ENCODE data around the gene PTMA. TPM values are rescaled to one million over a fixed set of nuclear protein-coding genes. Genes with fewer than 3 reads are reported as not detected.

PTMA gene
- total RNA-seq, 4 donors from 2014 or later: 693 to 966 (median 818) TPM

GRCh38 chr2:231684314-231685223 lies 23.8 kb upstream of the PTMA start:
- Histone ChIP-seq H3K36me3 (no peaks in the 10 kb centered on the region), H3K4me3 (no peak overlapping the region), H3K9me3 (no peaks in the 10 kb centered on the region), H3K27ac (no peak overlapping the region), H3K27me3 (no peaks in the 10 kb centered on the region), H3K4me1 (no peaks in the 10 kb centered on the region)
- TF ChIP-seq CTCF (IDR thresholded peaks at IDR 0.05): no peak
- TF ChIP-seq POLR2A (IDR thresholded peaks at IDR 0.05): no peak
- intact Hi-C loops (cut with DNase I; ENCODE audit: low total_unique reads): no loop called here
- no peak for DNase-seq

DNA sequence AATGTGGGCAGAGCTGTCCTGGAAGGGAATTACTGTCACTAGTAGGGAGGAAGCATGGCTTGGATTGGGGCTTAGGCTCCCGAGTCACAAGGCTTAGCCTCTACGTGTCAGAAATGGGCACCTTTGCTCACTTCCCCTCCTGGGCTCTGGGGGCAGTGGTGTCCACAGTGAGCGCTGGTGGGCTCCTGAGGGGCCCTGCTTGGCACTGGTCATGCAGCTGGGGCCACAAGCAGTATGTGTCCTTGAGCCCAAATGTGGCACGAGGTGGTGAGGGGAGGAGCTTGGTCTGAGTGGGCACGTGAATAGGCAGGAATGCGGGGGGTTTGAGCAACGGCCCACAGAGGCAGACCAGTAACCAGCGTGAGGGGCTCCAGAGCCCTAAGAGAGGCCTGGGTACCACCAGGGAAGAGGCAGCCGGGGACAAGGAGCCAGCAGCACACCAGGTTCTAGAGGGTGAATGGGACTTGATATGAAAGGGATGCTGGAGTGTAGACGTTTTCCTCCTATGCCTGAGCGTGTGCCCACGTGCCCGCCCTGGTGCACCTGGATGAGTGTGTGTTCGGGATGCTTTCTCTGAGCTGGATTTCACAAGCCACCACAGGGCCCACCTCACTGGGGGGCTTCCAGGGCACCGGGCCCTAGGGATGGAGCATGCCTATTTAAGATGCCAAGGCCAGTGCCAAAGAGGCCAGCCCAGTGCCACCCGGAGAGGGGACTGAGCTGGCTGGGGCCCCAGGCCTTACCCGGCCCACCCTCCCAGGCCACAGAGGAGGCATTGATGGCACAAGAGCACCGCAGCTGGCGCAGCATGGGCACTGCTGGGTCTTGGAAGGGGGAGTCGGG lies 22.8 kb upstream of the PTMA start:
- intact Hi-C loops (cut with DNase I; ENCODE audit: low total_unique reads): no loop called here

GRCh38 chr2:231686192-231687100 lies 21.9 kb upstream of the PTMA start:
- H3K27ac ChIP-seq: no peak overlapping the region
- intact Hi-C loops (cut with DNase I; ENCODE audit: low total_unique reads): no loop called here
- no peaks in the 10 kb centered on the region for H3K27me3 ChIP-seq
- no peak for TF ChIP-seq POLR2A (IDR thresholded peaks at IDR 0.05)
- no peak for TF ChIP-seq CTCF (IDR thresholded peaks at IDR 0.05)
- DNase-seq: no peak
- H3K4me3 ChIP-seq: no peak overlapping the region
- H3K36me3 ChIP-seq: no peaks in the 10 kb centered on the region
- no peaks in the 10 kb centered on the region for H3K9me3 ChIP-seq
- H3K4me1 ChIP-seq: no peaks in the 10 kb centered on the region

More for the DNA sequence above, 22.8 kb upstream of the PTMA start:
- no peak overlapping the region for H3K27ac ChIP-seq
- DNase-seq: no peak
- H3K4me3 ChIP-seq: no peak overlapping the region
- no peaks in the 10 kb centered on the region for H3K9me3 ChIP-seq
- TF ChIP-seq POLR2A (IDR thresholded peaks at IDR 0.05): no peak
- no peak for TF ChIP-seq CTCF (IDR thresholded peaks at IDR 0.05)
- no peaks in the 10 kb centered on the region for H3K4me1 ChIP-seq
- no peaks in the 10 kb centered on the region for H3K36me3 ChIP-seq
- H3K27me3 ChIP-seq: no peaks in the 10 kb centered on the region

GRCh38 chr2:231687133-231687852 lies 21.0 kb upstream of the PTMA start:
- intact Hi-C loops (cut with DNase I; ENCODE audit: low total_unique reads): no loop called here
- peak in 1 of 2 donors; percentile 58 for DNase-seq
- TF ChIP-seq POLR2A (IDR thresholded peaks at IDR 0.05) (no peak), CTCF (IDR thresholded peaks at IDR 0.05) (peak; percentile 25 to 54 (median 48))

More at GRCh38 chr2:231687133-231687852, 21.0 kb upstream of the PTMA start:
- Histone ChIP-seq H3K9me3 (no peaks in the 10 kb centered on the region), H3K4me3 (no peak overlapping the region), H3K27ac (no peak overlapping the region), H3K36me3 (no peaks in the 10 kb centered on the region), H3K4me1 (no peaks in the 10 kb centered on the region), H3K27me3 (no peaks in the 10 kb centered on the region)
